ENCODE results near the gene CCL7. TPM values are rescaled to one million over a fixed set of nuclear protein-coding genes. Genes with fewer than 3 reads are reported as not detected.

CCL7 gene
- total and polyA plus RNA-seq, 4 donors = not detected

DNA sequence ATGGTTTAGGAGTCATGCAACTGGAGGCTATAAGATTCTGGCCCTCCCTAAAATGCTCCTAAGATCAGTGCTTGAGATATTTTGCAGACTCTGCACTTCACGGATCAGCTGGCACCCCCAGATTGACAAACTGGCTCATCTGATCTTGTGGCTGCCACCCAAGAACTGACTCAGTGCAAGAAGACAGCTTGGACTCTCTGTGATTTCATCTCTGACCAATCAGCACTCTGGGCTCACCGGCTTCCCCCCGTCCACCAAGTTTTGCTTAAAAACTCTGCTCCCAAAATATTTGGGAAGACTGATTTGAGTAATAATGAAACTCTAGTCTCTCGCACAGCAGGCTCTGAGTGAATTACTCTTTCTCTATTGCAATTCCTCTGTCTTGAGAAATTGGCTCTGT, 41.2 kb upstream of the CCL7 start:
- 84% methylated on average over 4 of the region's 4 CpGs for WGBS
- no peaks in the 10 kb centered on the region for H3K36me3 ChIP-seq (ENCODE audit: control insufficient read depth in 4 of 4, insufficient read depth in 3 of 4, low read depth in 1 of 4, low read length in 3 of 4)

DNA sequence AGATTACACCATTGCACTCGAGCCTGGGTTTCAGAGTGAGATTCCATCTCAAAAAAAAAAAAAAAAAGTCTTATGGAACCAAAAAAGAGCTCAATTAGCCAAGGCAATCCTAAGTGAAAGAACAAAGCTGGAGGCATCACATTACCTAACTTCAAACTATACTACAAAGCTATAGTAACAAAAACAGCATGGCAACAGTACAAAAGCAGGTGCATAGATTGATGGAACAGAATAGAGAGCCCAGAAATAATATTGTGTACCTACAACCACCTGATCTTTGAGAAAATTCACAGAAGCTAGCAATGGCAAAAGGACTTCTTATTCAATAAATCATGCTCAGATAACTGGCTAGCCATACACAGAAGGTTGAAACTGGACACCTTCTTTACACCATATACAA, 39.7 kb upstream of the CCL7 start:
- DNase-seq (ENCODE audit: low spot score) = no peak
- H3K27ac ChIP-seq (ENCODE audit: low read depth in 1 of 2, low read length in 2 of 2) = no peak overlapping the region
- H3K4me1 ChIP-seq (ENCODE audit: control insufficient read depth in 4 of 4, insufficient read depth in 4 of 4, low read length in 3 of 4) = peaks cover 0 to 9% (median 6%) of the 10 kb centered on the region in 4 donors
- TF ChIP-seq RXRA (IDR thresholded peaks at IDR 0.05) (no peak), EGR1 (IDR thresholded peaks at IDR 0.05; ENCODE audit: low read depth in 2 of 2) (no peak), SP1 (IDR thresholded peaks at IDR 0.05) (no peak), FOXA2 (IDR thresholded peaks at IDR 0.05) (no peak), TAF1 (conservative IDR thresholded peaks at IDR 0.05) (no peak)
- no peak overlapping the region for H3K9ac ChIP-seq (ENCODE audit: low read depth in 1 of 2, low read length in 2 of 2)
- no peaks in the 10 kb centered on the region for H3K36me3 ChIP-seq (ENCODE audit: control insufficient read depth in 4 of 4, insufficient read depth in 3 of 4, low read depth in 1 of 4, low read length in 3 of 4)
- H3K27me3 ChIP-seq (ENCODE audit: control insufficient read depth in 4 of 4, insufficient read depth in 4 of 4, low read length in 3 of 4) = no peaks in the 10 kb centered on the region
- H3K4me3 ChIP-seq (ENCODE audit: low read depth in 1 of 3, low read length in 3 of 3) = no peak overlapping the region
- WGBS = 45% methylated on average over 1 of the region's 1 CpG
- H3K9me3 ChIP-seq (ENCODE audit: control insufficient read depth in 4 of 4, low read length in 3 of 4) = peaks cover 0 to 9% (median 4%) of the 10 kb centered on the region in 4 donors

More for the DNA sequence above, 41.2 kb upstream of the CCL7 start:
- H3K9me3 ChIP-seq (ENCODE audit: control insufficient read depth in 4 of 4, low read length in 3 of 4) = peaks cover 0 to 9% (median 4%) of the 10 kb centered on the region in 4 donors
- H3K27me3 ChIP-seq (ENCODE audit: control insufficient read depth in 4 of 4, insufficient read depth in 4 of 4, low read length in 3 of 4) = no peaks in the 10 kb centered on the region
- TF ChIP-seq, protein P1, sequence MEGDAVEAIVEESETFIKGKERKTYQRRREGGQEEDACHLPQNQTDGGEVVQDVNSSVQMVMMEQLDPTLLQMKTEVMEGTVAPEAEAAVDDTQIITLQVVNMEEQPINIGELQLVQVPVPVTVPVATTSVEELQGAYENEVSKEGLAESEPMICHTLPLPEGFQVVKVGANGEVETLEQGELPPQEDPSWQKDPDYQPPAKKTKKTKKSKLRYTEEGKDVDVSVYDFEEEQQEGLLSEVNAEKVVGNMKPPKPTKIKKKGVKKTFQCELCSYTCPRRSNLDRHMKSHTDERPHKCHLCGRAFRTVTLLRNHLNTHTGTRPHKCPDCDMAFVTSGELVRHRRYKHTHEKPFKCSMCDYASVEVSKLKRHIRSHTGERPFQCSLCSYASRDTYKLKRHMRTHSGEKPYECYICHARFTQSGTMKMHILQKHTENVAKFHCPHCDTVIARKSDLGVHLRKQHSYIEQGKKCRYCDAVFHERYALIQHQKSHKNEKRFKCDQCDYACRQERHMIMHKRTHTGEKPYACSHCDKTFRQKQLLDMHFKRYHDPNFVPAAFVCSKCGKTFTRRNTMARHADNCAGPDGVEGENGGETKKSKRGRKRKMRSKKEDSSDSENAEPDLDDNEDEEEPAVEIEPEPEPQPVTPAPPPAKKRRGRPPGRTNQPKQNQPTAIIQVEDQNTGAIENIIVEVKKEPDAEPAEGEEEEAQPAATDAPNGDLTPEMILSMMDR (IDR thresholded peaks at IDR 0.05; ENCODE audit: low read depth, low read length, missing input control) = no peak
- TF ChIP-seq, protein P2, sequence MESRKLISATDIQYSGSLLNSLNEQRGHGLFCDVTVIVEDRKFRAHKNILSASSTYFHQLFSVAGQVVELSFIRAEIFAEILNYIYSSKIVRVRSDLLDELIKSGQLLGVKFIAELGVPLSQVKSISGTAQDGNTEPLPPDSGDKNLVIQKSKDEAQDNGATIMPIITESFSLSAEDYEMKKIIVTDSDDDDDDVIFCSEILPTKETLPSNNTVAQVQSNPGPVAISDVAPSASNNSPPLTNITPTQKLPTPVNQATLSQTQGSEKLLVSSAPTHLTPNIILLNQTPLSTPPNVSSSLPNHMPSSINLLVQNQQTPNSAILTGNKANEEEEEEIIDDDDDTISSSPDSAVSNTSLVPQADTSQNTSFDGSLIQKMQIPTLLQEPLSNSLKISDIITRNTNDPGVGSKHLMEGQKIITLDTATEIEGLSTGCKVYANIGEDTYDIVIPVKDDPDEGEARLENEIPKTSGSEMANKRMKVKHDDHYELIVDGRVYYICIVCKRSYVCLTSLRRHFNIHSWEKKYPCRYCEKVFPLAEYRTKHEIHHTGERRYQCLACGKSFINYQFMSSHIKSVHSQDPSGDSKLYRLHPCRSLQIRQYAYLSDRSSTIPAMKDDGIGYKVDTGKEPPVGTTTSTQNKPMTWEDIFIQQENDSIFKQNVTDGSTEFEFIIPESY (IDR thresholded peaks at IDR 0.05) = no peak
- TF ChIP-seq TAF1 (conservative IDR thresholded peaks at IDR 0.05) (no peak), NR2F2 (IDR thresholded peaks at IDR 0.05) (no peak), RAD21 (IDR thresholded peaks at IDR 0.05) (no peak), FOXA2 (IDR thresholded peaks at IDR 0.05) (no peak), EGR1 (IDR thresholded peaks at IDR 0.05; ENCODE audit: low read depth in 2 of 2) (no peak)
- no peak for DNase-seq (ENCODE audit: low spot score)
- no peak overlapping the region for H3K4me3 ChIP-seq (ENCODE audit: low read depth in 1 of 3, low read length in 3 of 3)
- H3K4me1 ChIP-seq (ENCODE audit: control insufficient read depth in 4 of 4, insufficient read depth in 4 of 4, low read length in 3 of 4) = no peaks in the 10 kb centered on the region
- no peak overlapping the region for H3K27ac ChIP-seq (ENCODE audit: low read depth in 1 of 2, low read length in 2 of 2)
- no peak overlapping the region for H3K9ac ChIP-seq (ENCODE audit: low read depth in 1 of 2, low read length in 2 of 2)

DNA sequence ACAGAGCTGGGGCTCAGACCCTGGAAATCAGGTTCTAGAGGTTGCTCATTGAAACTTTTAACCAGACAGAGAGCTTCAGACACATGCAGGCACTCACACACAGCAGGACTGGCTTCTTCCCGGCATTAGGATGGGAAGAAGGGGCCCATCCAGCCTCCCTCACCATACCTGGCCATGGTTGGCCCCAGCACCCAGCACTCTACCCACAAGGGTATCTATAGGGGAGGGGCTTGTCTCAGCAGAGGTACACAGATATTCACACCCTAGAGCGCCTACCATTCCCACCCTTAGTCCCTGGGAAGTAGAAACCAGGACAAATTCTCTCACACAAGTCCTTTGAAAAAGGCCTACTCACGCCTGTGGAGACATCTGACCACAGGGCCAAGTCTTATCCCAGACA, 35.4 kb upstream of the CCL7 start:
- peaks cover 0 to 14% (median 11%) of the 10 kb centered on the region in 4 donors for H3K4me1 ChIP-seq (ENCODE audit: control insufficient read depth in 4 of 4, insufficient read depth in 4 of 4, low read length in 3 of 4)
- no peaks in the 10 kb centered on the region for H3K27me3 ChIP-seq (ENCODE audit: control insufficient read depth in 4 of 4, insufficient read depth in 4 of 4, low read length in 3 of 4)
- no peaks in the 10 kb centered on the region for H3K36me3 ChIP-seq (ENCODE audit: control insufficient read depth in 4 of 4, insufficient read depth in 3 of 4, low read depth in 1 of 4, low read length in 3 of 4)
- H3K9me3 ChIP-seq (ENCODE audit: control insufficient read depth in 4 of 4, low read length in 3 of 4) = peaks cover 0 to 6% (median 0%) of the 10 kb centered on the region in 4 donors
- WGBS = 91% methylated on average over 3 of the region's 3 CpGs
- no peak for DNase-seq (ENCODE audit: low spot score)
- H3K27ac ChIP-seq (ENCODE audit: low read depth in 1 of 2, low read length in 2 of 2) = peak overlapping the region in 1 of 2 donors; percentile 68
- no peak overlapping the region for H3K4me3 ChIP-seq (ENCODE audit: low read depth in 1 of 3, low read length in 3 of 3)
- H3K9ac ChIP-seq (ENCODE audit: low read depth in 1 of 2, low read length in 2 of 2) = no peak overlapping the region
- TF ChIP-seq, protein P3, sequence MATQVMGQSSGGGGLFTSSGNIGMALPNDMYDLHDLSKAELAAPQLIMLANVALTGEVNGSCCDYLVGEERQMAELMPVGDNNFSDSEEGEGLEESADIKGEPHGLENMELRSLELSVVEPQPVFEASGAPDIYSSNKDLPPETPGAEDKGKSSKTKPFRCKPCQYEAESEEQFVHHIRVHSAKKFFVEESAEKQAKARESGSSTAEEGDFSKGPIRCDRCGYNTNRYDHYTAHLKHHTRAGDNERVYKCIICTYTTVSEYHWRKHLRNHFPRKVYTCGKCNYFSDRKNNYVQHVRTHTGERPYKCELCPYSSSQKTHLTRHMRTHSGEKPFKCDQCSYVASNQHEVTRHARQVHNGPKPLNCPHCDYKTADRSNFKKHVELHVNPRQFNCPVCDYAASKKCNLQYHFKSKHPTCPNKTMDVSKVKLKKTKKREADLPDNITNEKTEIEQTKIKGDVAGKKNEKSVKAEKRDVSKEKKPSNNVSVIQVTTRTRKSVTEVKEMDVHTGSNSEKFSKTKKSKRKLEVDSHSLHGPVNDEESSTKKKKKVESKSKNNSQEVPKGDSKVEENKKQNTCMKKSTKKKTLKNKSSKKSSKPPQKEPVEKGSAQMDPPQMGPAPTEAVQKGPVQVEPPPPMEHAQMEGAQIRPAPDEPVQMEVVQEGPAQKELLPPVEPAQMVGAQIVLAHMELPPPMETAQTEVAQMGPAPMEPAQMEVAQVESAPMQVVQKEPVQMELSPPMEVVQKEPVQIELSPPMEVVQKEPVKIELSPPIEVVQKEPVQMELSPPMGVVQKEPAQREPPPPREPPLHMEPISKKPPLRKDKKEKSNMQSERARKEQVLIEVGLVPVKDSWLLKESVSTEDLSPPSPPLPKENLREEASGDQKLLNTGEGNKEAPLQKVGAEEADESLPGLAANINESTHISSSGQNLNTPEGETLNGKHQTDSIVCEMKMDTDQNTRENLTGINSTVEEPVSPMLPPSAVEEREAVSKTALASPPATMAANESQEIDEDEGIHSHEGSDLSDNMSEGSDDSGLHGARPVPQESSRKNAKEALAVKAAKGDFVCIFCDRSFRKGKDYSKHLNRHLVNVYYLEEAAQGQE (IDR thresholded peaks at IDR 0.05) = no peak
- no peak for TF ChIP-seq TAF1 (conservative IDR thresholded peaks at IDR 0.05)
- TF ChIP-seq FOXA1 (IDR thresholded peaks at IDR 0.05) = no peak
- TF ChIP-seq, protein P2 (IDR thresholded peaks at IDR 0.05) = no peak
- TF ChIP-seq FOXA2 (IDR thresholded peaks at IDR 0.05) = no peak
- no peak for TF ChIP-seq HNF4A (conservative IDR thresholded peaks at IDR 0.05)
- TF ChIP-seq NR2F2 (IDR thresholded peaks at IDR 0.05) = no peak
- TF ChIP-seq EGR1 (IDR thresholded peaks at IDR 0.05; ENCODE audit: low read depth in 2 of 2) = no peak
- TF ChIP-seq, protein P4, sequence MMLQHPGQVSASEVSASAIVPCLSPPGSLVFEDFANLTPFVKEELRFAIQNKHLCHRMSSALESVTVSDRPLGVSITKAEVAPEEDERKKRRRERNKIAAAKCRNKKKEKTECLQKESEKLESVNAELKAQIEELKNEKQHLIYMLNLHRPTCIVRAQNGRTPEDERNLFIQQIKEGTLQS (IDR thresholded peaks at IDR 0.05) = no peak
- TF ChIP-seq HNF4G (IDR thresholded peaks at IDR 0.05) = no peak
- TF ChIP-seq, protein P5, sequence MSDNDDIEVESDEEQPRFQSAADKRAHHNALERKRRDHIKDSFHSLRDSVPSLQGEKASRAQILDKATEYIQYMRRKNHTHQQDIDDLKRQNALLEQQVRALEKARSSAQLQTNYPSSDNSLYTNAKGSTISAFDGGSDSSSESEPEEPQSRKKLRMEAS (IDR thresholded peaks at IDR 0.05) = no peak
- no peak for TF ChIP-seq YY1 (IDR thresholded peaks at IDR 0.05)
- TF ChIP-seq GABPA (IDR thresholded peaks at IDR 0.05 in 1 of 2, conservative IDR thresholded peaks at IDR 0.05 in 1 of 2) = no peak
- no peak for TF ChIP-seq RXRA (IDR thresholded peaks at IDR 0.05)

Data from liver (tissue), 9 donors.